B cell (primary cell): ENCODE measurements around the gene HIGD2B. TPM values are rescaled to one million over a fixed set of nuclear protein-coding genes. Genes with fewer than 3 reads are reported as not detected.

Experiments
- ATAC-seq: fragments of 200-7000 bp; cut with Tn5 transposase; one replicate; pipeline ENCODE4 v1.10.0; 2021; ENCODE audit warnings: low read depth, mild to moderate bottlenecking, moderate number of reproducible peaks, moderate library complexity
- CTCF ChIA-PET: fragments of 350-600 bp; sonication (Branson Sonifier 250); formaldehyde crosslinking; loops from one replicate; lab custom pipeline; 2021; ENCODE audit warnings: antibody characterized with exemption, inconsistent platforms; lab: Charles Lee
- POLR2A ChIA-PET: fragments of 350-600 bp; sonication (Branson Sonifier 250); formaldehyde crosslinking; loops from one replicate; lab custom pipeline; 2021; ENCODE audit warnings: antibody characterized with exemption; lab: Charles Lee
- DNase-seq: peaks from one replicate; pipeline ENCODE4 v3.0.0; 2013
- H2AFZ ChIP-seq: 2 replicates; pipeline ENCODE4 v1.6.1; 2012; ENCODE audit warnings: mild to moderate bottlenecking, low read depth, low read length; ENCODE audit not compliant: insufficient read depth, poor library complexity, severe bottlenecking
- H3K27ac ChIP-seq, 2 donors: 1 replicate in 1 of 2; 2 replicates in 1 of 2; pipeline ENCODE4 v1.5.1; 2012 to 2013; ENCODE audit warnings: low read length in 2 of 2, mild to moderate bottlenecking in 2 of 2, moderate library complexity in 1 of 2
- H3K27me3 ChIP-seq, 4 experiments: fragments of 200-600 bp in 1 of 4; sonication (generic) in 1 of 4; replicated peaks in 1 of 4; 1 replicate in 2 of 4; 2 replicates in 2 of 4; pipeline versions ENCODE4 v1.6.1 to v1.7.0; 2013 to 2016; ENCODE audit warnings: low read length in 3 of 4, mild to moderate bottlenecking in 2 of 4, mixed read lengths in 1 of 4, moderate library complexity in 1 of 4; ENCODE audit not compliant: insufficient read depth in 4 of 4, control insufficient read depth in 3 of 4; ENCODE audit errors: control extremely low read depth in 1 of 4
- H3K36me3 ChIP-seq, 2 experiments: replicated peaks in 1 of 2; 1 replicate in 1 of 2; 2 replicates in 1 of 2; pipeline versions ENCODE4 v1.6.1 to v1.7.1; 2013; ENCODE audit warnings: low read length in 1 of 2; ENCODE audit not compliant: insufficient read depth in 2 of 2, control insufficient read depth in 1 of 2; ENCODE audit errors: control extremely low read depth in 1 of 2, extremely low read depth in 1 of 2
- H3K4me1 ChIP-seq, 2 donors: fragments of 200-600 bp in 1 of 2; sonication (generic) in 1 of 2; 1 replicate in 1 of 2; 2 replicates in 1 of 2; pipeline versions ENCODE4 v1.5.1 to v1.6.1; 2013 to 2017; ENCODE audit warnings: low read length in 2 of 2; ENCODE audit not compliant: control insufficient read depth in 2 of 2, insufficient read depth in 2 of 2
- H3K4me2 ChIP-seq: replicated peaks from 2 replicates; pipeline ENCODE3; 2012; ENCODE audit warnings: mild to moderate bottlenecking, low read depth, low read length; ENCODE audit not compliant: poor library complexity, severe bottlenecking
- H3K4me3 ChIP-seq, 5 experiments: fragments of 200-600 bp in 1 of 5; sonication (generic) in 1 of 5; 1 replicate in 3 of 5; 2 replicates in 2 of 5; pipeline versions ENCODE4 v1.5.1 to v1.7.0; 2011 to 2016; ENCODE audit warnings: low read length in 4 of 5, mild to moderate bottlenecking in 4 of 5, low read depth in 2 of 5, control low read depth in 1 of 5, moderate library complexity in 1 of 5; ENCODE audit not compliant: insufficient read depth in 1 of 5; ENCODE audit errors: control extremely low read depth in 1 of 5, extremely low read depth in 1 of 5
- H3K79me2 ChIP-seq: fragments of 200-600 bp; sonication (generic); one replicate; pipeline ENCODE4 v1.6.0; 2016; ENCODE audit warnings: low read length; ENCODE audit not compliant: control insufficient read depth, insufficient read depth
- H3K9ac ChIP-seq: fragments of 200-600 bp; sonication (generic); 2 replicates; pipeline ENCODE4 v1.6.1; 2017; ENCODE audit warnings: mild to moderate bottlenecking, low read length, moderate library complexity
- H3K9me3 ChIP-seq, 3 donors: one replicate each; pipeline versions ENCODE4 v1.6.1 to v1.7.1; 2013; ENCODE audit warnings: low read length in 2 of 3; ENCODE audit not compliant: control insufficient read depth in 2 of 3, insufficient read depth in 1 of 3; ENCODE audit errors: control extremely low read depth in 1 of 3
- H4K20me1 ChIP-seq: 2 replicates; pipeline ENCODE4 v1.6.0; 2012; ENCODE audit warnings: mild to moderate bottlenecking, low read length; ENCODE audit not compliant: insufficient read depth, control insufficient read depth, poor library complexity, severe bottlenecking
- H3K27ac Mint-ChIP-seq: one replicate; pipeline ENCODE4 v1.8.0; 2021; ENCODE audit warnings: mixed read lengths
- H3K27me3 Mint-ChIP-seq: one replicate; pipeline ENCODE4 v1.8.0; 2021; ENCODE audit warnings: mixed read lengths
- H3K4me1 Mint-ChIP-seq: one replicate; pipeline ENCODE4 v1.8.0; 2021; ENCODE audit warnings: mixed read lengths
- H3K4me3 Mint-ChIP-seq: one replicate; pipeline ENCODE4 v1.8.0; 2021; ENCODE audit warnings: mixed read lengths
- H3K9me3 Mint-ChIP-seq: one replicate; pipeline ENCODE4 v1.8.0; 2022; ENCODE audit warnings: mixed read lengths; ENCODE audit not compliant: insufficient read depth
- CTCF ChIP-seq: fragments of 200-600 bp; IDR thresholded peaks from one replicate; pipeline ENCODE4 v1.8.0; 2022; ENCODE audit warnings: antibody characterized with exemption, mild to moderate bottlenecking
- EZH2 ChIP-seq: IDR thresholded peaks from 2 replicates; pipeline ENCODE4 v1.6.1; 2012; ENCODE audit warnings: borderline replicate concordance, low read depth, mild to moderate bottlenecking, moderate library complexity, low read length; ENCODE audit not compliant: insufficient read depth, poor library complexity, severe bottlenecking
- WGBS: methylation state at CpG from one replicate; pipeline ENCODE4 v1.1.5; 2013; ENCODE audit warnings: missing lambda C conversion rate; ENCODE audit not compliant: insufficient coverage; 5-methylcytosine and 5-hydroxymethylcytosine counted together
- intact Hi-C: fragments of 100-400 bp; cut with micrococcal nuclease; formaldehyde crosslinking; loops from one replicate; pipeline ENCODE4 v1.10.0; 2022
- polyA plus RNA-seq: library from polyadenylated mRNA; depleted of rRNA; stranded (reverse); fragments of >200 nt; gene quantifications from 2 replicates; pipeline ENCODE4 v1.2.3, GENCODE V29; 2012
- total RNA-seq, 2 donors: library from RNA; stranded (reverse); fragments of 120-200 nt in 1 of 2; gene quantifications; 1 replicate in 1 of 2; 2 replicates in 1 of 2; pipeline versions ENCODE4 v1.2.3 to v1.2.4, GENCODE V29; 2013 to 2022

The HIGD2B gene
- total and polyA plus RNA-seq, 2 donors (not counting 1 experiment from before 2014, with no cell fraction given) = 0.52 TPM; not detected in 1

GRCh38 chr15:72733941-72734738 lies 48.2 kb upstream of the HIGD2B start:
- POLR2A ChIA-PET = no interaction called here
- Histone ChIP-seq H3K36me3 (peaks cover 17 to 50% of the 10 kb centered on the region in 2 experiments), H3K9ac (no peak overlapping the region), H3K79me2 (no peaks in the 10 kb centered on the region), H3K9me3 (no peaks in the 10 kb centered on the region), H3K27ac (no peak overlapping the region), H4K20me1 (no peaks in the 10 kb centered on the region), H3K4me1 (no peaks in the 10 kb centered on the region), H3K27me3 (no peaks in the 10 kb centered on the region), H3K4me3 (no peak overlapping the region), H3K4me2 (no peak overlapping the region), H2AFZ (no peak overlapping the region)
- H3K27me3 Mint-ChIP-seq = no peaks in the 10 kb centered on the region
- CTCF ChIA-PET = interaction anchor here (0.9 kb wide), 1 partner anchor 11 kb away, joined by 4 read pairs; no protein-coding TSS in a partner anchor
- peaks cover 2% of the 10 kb centered on the region for H3K4me1 Mint-ChIP-seq
- WGBS = 100% methylated on average over 2 of the region's 2 CpGs
- H3K4me3 Mint-ChIP-seq = no peak overlapping the region
- no peak overlapping the region for H3K27ac Mint-ChIP-seq
- no peak for DNase-seq
- intact Hi-C loops = no loop called here
- H3K9me3 Mint-ChIP-seq = no peaks in the 10 kb centered on the region
- ATAC-seq = no peak
- TF ChIP-seq CTCF (no peak), EZH2 (no peak)

DNA sequence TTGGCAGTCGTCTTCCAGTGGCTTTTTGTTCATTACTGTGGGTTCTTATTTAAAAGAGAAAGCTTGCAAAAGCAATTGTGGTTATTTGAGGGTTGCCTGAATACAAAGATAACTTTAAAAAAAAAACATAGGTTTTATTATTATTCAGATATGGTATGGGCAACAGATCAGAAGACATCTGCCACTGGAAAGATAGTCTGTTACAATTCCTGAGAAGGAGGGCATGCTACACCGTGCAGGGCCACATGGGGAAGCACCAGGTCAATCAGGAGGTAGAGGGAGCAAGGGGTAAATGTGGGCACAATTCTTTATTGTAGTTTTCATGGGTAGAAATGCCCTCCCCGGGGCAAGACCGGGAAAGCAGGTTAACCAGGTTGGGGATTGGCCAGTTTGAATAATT lies 46.5 kb upstream of the HIGD2B start:
- H3K4me1 ChIP-seq = no peaks in the 10 kb centered on the region
- no peak overlapping the region for H3K4me3 Mint-ChIP-seq
- no peaks in the 10 kb centered on the region for H3K27me3 ChIP-seq
- H3K4me1 Mint-ChIP-seq = no peaks in the 10 kb centered on the region
- no peak for ATAC-seq
- H3K9ac ChIP-seq = no peak overlapping the region
- peaks cover 15 to 37% of the 10 kb centered on the region in 2 experiments for H3K36me3 ChIP-seq
- H3K79me2 ChIP-seq = no peaks in the 10 kb centered on the region
- CTCF ChIA-PET = no interaction called here
- no peak overlapping the region for H3K4me3 ChIP-seq
- no peaks in the 10 kb centered on the region for H3K27me3 Mint-ChIP-seq
- H3K9me3 Mint-ChIP-seq = no peaks in the 10 kb centered on the region
- no peaks in the 10 kb centered on the region for H4K20me1 ChIP-seq
- WGBS = 95% methylated on average over 3 of the region's 4 CpGs
- no peak overlapping the region for H3K4me2 ChIP-seq
- intact Hi-C loops = no loop called here
- POLR2A ChIA-PET = no interaction called here
- no peak for DNase-seq
- no peak overlapping the region for H3K27ac Mint-ChIP-seq
- no peaks in the 10 kb centered on the region for H3K9me3 ChIP-seq
- H3K27ac ChIP-seq = no peak overlapping the region
- no peak for TF ChIP-seq EZH2
- TF ChIP-seq CTCF = no peak
- H2AFZ ChIP-seq = no peak overlapping the region
